ENCODE results near the gene CNTNAP2.

CNTNAP2 gene

DNA sequence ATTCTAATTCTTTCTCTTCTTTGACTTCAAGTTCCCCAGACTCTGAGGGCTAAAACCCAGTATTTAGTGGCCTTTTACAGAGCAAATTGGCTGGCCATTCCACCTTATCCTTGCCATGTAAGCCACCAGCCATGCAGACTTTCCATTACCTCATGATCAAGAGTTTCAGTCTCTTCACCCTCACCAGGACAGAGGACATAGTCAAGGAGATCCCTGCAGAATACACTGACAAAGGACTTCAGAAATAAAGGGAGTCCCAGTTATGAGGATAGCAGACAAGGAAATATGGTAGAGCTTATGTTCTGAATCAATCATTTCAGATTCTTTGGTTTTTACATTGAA is 1393.6 kb downstream of the CNTNAP2 start:
- TF ChIP-seq, protein P1, sequence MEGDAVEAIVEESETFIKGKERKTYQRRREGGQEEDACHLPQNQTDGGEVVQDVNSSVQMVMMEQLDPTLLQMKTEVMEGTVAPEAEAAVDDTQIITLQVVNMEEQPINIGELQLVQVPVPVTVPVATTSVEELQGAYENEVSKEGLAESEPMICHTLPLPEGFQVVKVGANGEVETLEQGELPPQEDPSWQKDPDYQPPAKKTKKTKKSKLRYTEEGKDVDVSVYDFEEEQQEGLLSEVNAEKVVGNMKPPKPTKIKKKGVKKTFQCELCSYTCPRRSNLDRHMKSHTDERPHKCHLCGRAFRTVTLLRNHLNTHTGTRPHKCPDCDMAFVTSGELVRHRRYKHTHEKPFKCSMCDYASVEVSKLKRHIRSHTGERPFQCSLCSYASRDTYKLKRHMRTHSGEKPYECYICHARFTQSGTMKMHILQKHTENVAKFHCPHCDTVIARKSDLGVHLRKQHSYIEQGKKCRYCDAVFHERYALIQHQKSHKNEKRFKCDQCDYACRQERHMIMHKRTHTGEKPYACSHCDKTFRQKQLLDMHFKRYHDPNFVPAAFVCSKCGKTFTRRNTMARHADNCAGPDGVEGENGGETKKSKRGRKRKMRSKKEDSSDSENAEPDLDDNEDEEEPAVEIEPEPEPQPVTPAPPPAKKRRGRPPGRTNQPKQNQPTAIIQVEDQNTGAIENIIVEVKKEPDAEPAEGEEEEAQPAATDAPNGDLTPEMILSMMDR (conservative IDR thresholded peaks at IDR 0.05), result no peak

DNA sequence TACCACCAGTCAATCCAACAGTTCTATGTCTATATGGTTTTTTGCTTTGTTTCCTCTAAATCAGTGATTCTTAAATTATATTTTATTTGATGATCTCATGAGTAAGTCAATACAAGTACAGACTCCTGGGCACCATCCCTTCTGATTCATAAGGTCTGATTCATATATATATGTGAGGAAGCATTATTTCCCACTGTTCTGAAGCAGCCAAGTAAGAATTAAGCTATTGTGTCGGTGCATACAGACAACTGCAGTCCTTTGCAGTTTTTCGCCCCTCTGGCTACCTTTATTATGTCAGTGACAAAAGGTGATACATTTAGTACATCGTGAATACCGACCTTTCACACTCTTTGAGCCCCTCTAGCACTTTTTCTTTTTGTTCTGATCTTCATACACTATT is 1394.3 kb downstream of the CNTNAP2 start:
- H3K27ac ChIP-seq, result no peak overlapping the region
- TF ChIP-seq, protein P1 (conservative IDR thresholded peaks at IDR 0.05), result no peak

More for the DNA sequence above, 1393.6 kb downstream of the CNTNAP2 start:
- H3K27ac ChIP-seq, result no peak overlapping the region

DNA sequence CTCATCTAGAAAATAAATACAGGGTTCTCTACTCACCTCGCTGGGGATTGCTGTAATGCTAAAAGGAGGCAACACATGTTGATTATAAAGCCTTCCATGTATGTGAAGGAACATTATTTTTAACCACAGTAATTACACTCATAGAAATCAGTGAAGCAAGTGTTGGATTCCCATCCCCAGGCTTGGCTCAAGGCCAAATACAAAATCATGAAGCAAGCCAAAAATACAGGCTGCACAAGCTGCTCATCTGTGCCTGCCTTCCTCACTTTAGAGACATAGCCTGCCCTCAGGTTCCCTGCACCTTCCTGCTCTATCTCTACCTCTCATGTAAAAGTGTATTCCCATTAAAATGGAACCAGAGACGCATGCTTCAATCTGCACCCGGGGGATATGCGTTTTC is 1396.8 kb downstream of the CNTNAP2 start:
- H3K27ac ChIP-seq, result no peak overlapping the region
- TF ChIP-seq, protein P1 (conservative IDR thresholded peaks at IDR 0.05), result no peak

DNA sequence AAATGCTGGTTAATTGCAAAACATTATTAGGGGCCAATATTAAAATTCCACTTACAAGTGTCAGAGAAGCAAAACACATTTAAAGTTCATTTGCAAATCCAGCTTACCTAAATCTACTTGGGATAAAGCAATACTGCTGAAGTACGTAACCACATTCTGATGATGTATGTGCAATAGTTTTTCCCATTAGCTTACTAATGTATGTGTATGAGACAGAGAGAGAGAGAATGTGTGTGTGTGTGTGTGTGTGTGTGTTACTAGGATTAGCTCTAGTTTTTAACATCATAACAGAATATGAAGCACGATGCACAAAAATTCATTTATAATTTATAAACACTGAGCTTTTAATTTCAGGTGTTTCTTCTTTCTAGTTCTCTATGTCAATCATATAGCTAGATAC is 1399.8 kb downstream of the CNTNAP2 start:
- no peak overlapping the region for H3K27ac ChIP-seq
- TF ChIP-seq, protein P1 (conservative IDR thresholded peaks at IDR 0.05), result no peak

DNA sequence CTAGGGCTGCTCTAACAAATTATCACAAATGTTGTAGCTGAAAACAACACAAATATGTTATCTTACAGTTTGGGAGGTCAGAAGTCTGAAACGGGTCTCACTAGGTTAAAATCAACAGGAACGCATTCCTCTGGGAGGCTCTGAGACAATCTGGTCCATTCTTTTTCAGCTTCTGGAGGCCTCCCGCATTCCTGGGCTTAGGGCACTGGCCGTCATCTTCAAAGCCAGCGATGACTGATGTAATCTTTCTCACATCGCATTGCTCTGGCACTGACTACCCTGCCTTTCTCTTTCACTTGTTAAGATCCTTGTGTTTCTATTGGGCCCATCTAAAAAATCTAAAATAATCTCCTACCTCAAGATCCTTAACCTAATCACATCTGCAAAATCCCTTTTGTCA is 1402.5 kb downstream of the CNTNAP2 start:
- TF ChIP-seq, protein P1 (conservative IDR thresholded peaks at IDR 0.05), result no peak
- H3K27ac ChIP-seq, result no peak overlapping the region

DNA sequence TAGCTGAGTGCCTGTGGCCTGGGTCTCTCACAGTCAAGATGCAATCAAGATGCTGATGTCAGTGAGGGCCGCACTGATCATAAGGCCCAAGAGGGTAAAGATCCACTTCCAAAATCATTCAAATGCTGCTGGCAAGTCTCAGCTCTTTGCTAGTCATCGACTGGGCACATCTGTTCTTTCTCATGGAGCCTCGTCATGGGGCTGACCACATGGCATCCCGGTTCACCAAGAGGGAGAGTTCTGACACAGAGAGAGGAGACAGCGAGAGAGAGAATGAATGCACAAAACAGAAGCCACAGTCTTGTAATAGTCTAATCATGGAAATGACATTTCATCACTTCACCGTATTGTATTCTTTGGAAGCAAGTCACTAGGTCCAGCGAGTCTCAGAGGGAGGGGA is 1406.5 kb downstream of the CNTNAP2 start:
- TF ChIP-seq, protein P1 (conservative IDR thresholded peaks at IDR 0.05), result no peak
- no peak overlapping the region for H3K27ac ChIP-seq

DNA sequence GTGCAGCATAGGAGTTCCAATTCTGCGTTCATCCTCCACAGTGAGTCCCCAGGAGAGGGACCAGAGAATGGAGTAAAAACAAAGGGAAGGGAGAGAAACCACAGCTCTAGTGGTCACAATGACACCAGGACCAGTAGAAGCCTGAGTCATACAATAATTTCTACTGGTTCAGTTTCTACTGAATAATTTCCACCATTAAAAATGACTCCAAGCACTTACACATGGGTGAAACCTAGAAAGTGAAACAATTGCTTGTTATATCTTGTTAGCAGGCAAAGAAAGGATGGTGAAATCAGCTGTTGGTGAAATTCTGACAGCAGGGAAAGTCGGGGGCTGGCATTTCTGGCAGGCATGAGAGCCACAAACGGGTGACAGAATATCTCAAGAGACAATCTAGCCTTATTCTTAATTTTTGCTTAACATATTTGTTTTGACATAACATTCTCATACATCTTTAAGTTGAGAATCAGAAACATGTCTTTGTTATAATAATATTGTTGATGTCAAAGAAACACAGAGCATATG is 1408.2 kb downstream of the CNTNAP2 start:
- TF ChIP-seq, protein P1 (conservative IDR thresholded peaks at IDR 0.05), result no peak
- no peak overlapping the region for H3K27ac ChIP-seq

All from VCaP (cell line).